Activated CD4-positive, alpha-beta T cell treated with anti-CD3 and anti-CD28 coated beads, Interleukin-2, amount 50 U/mL, for 4 hours (primary cell): ENCODE measurements around the gene SPATA6.
"Not testable (repeated sequence)": the region's sequence is repeated elsewhere in the genome, so short reads cannot be mapped to it uniquely, and the experiment has no call there.

Source experiments
- DNase-seq, 2 experiments: peaks; one replicate each; pipeline ENCODE4 v3.0.0-alpha.2; 2020

SPATA6 gene

DNA sequence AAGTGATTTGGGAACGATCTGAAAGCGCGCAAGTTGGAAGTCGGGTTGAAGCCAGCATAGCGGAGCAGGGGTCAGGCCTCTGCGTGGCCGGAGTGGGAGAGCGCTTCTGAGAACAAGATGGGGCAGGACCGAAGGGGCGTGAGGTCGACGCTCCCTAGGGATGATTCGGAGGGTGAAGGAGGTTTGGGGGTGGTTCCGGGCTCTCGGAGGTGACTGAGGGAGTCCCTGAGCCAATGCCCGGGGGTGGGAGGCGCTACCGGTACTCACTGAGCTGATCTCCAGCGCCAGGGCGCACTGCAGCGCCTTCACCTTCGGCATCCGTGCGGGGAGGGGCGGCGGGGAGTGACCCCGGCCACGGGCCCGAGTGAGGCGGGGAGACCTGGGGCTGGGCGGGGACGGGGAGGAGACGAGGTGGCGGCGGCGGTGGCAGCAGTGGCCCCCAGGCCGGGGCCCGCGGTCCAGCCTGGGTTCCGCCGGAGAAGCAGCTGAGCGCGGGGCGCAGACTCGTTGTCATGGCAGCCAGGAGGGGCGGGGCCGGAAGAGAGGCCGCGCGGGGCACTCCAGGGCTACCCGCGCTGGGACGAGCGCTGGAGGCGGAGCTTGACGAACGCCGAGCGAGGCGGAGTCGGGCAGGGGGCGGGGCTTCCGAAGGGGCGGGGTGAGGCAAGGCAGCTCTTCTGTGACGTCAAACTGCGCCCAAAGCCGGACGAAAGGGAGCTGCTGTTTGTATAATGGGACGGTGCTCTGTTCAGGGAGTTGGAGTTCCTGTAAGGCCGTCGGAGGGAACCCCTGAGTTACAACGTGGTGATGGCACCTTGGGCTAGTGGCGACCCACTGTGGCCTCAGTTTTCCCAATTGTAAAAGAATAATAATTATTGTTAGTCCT, at the start of gene SPATA6:
SPATA6 (minus strand) TSS at position 514 of the 886 bp plus-strand sequence; CDS start at position 318, 196 bp downstream.
- peak; percentile 93 to 95 for DNase-seq

DNA sequence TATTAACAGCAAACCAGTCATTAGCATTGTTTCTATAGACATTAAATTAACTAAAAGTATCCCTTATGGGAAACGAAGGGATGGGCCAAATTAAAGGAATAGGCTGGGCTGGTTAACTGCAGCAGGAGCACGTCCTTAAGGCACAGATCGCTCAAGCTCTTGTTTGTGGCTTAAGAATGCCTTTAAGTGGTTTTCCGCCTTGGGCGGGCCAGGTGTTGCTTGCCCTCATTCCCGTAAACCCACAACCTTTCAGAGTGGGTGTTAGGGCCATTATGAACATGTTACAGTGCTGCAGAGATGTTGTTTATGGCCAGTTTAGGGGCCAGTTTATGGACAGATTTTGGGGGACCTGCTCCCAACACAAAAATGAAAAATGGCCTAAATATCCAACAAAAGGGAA, 47.9 kb upstream of the SPATA6 start:
- DNase-seq: not testable (repeated sequence)

GRCh38 chr1:48506870-48507269, 34.9 kb upstream of the SPATA6 start:
- DNase-seq: no peak

DNA sequence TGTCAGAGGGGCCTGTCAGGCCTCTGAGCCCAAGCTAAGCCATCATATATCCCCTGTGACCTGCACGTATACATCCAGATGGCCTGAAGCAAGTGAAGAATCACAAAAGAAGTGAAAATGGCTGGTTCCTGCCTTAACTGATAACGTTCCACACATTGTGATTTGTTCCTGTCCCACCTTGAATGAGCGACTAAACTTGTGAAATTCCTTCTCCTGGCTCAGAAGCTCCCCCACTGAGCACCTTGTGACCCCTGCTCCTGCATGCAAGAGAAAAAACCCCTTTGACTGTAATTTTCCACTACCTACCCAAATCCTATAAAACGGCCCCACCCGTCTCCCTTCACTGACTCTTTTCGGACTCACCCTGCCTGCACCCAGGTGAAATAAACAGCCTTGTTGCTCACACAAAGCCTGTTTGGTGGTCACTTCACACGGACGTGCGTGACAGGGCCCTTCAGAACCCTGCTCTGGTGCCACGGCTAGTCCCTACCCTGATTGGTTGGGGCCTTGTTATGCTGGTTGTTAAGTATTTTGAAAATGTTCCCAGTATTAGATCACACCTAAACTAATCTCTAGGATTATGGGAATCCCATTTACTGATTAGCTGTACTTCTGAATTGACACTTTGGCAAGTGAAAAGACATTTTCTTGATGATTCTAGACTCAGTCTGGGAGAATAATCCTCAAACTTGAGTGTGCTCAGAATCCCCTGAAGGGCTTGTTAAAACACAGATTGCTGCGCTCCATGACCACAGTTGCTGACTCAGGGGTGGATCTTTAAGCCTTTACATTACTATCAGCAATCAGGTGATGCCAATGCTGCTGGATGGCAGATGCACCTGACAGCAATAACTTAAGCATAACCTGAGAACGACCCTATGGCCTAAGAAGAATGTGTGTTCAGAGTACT, 28.8 kb upstream of the SPATA6 start:
- no peak for DNase-seq

DNA sequence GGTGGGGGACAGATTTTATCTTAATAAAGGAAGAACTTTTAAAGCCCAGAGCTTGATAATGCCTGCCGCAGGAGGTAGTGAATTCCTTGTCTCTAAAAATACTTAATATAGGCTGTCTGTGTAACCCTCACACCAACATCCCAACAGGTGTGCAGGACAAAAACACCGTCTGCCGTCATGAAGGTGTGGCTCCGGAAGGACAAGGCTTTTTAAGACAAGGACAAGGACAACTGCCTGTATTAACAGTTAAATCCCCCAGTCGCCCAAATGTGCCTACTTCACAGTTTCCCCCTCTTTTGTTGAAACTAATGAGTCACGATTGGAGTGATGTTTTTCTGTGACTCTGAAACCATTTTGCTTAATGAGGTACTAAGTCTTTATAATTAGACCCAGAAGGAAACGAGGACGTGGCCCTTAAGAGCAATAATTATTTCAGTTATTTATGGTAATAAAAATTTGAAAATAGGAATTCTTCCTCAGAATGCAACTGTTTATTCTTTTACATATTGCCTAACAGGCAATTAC, 27.3 kb upstream of the SPATA6 start:
- DNase-seq: no peak

GRCh38 chr1:48498096-48498791, 26.2 kb upstream of the SPATA6 start:
- DNase-seq: peak; percentile 54 to 67

- DNase-seq: no peak
Measured at GRCh38 chr1:48495911-48496310, 23.9 kb upstream of the SPATA6 start.

DNA sequence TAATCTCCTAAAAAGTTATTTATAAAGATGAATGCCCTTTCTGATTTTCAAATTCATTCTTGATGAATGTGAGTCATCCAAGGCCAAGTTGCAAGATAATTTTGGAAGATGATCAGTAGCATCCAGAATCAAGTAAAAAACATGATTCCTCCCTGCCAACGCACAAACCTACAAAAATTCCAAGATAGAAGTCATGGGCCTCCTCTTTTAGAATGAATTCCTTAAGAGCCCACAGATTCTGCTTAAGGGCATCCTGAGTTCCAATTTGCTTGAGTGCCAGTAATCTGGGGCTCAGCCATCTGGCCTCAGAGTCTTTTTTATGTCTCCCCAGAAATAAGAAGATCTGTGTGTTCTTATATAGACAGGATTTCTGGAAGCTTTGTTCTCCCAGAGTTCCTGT, 23.2 kb upstream of the SPATA6 start:
- DNase-seq: no peak

GRCh38 chr1:48493970-48494769, 22.2 kb upstream of the SPATA6 start:
- no peak for DNase-seq

DNA sequence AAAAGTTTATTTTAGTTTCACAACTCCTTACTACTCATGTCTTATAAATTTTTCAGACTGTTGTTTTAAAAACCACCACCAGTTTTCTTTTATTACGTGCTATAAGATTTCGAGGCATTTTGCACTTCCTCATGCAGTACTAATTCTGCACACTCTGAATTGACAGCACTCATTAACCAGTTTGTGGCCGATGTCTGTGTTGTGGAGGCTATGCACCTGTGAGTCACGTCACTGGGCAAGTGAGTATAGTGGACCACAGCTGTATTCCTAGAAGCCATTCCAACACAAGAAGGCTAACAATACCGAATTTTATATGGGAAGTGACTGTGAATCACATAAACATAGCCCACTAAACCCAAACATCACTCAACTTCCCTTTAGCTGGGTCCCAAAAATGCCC, 21.0 kb upstream of the SPATA6 start:
- DNase-seq: no peak

DNA sequence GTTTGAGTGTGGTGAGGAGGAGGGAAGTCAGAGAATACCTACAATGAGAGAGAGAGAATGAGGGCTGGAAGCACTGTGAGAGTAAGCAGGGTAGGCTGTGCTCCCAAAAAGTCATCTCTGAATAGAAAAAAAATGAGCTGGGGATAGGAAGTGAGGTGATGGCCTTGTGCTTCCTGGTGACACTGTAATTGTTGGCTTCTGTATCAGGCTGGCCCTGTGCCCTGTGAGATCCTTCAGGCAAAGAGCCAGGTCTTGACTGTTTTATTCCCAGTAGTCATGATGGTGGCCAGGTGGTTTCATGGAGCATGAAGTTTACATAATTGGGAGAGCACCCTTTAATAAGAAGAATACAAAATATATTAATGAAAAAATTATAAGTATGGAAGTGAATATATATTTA, 20.4 kb upstream of the SPATA6 start:
- DNase-seq: no peak

- DNase-seq: no peak
Measured at GRCh38 chr1:48488721-48489120, 16.7 kb upstream of the SPATA6 start.

DNA sequence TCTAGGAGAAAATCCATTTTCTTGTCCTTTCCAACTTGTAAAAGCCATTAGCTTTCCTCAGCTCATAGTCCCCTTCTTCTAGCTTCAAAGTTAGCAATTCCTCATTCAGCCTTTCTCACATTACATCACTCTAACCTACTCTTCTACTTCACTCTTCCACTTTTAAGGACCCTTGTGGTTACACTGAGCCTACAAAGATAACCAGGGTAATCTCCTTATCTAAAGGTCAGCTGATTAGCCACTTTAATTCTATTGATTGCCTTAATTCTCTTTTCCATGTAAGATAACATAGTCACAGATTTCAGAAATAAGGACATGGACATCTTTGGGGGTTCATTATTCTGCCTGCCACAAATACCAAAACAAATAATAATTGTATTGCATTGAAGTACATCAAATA, 8.5 kb upstream of the SPATA6 start:
- DNase-seq: no peak

GRCh38 chr1:48480023-48480422, 8.0 kb upstream of the SPATA6 start:
- DNase-seq: not testable (repeated sequence)

- DNase-seq: no peak
Measured at GRCh38 chr1:48472638-48473037, 634 bp upstream of the SPATA6 start.

DNA sequence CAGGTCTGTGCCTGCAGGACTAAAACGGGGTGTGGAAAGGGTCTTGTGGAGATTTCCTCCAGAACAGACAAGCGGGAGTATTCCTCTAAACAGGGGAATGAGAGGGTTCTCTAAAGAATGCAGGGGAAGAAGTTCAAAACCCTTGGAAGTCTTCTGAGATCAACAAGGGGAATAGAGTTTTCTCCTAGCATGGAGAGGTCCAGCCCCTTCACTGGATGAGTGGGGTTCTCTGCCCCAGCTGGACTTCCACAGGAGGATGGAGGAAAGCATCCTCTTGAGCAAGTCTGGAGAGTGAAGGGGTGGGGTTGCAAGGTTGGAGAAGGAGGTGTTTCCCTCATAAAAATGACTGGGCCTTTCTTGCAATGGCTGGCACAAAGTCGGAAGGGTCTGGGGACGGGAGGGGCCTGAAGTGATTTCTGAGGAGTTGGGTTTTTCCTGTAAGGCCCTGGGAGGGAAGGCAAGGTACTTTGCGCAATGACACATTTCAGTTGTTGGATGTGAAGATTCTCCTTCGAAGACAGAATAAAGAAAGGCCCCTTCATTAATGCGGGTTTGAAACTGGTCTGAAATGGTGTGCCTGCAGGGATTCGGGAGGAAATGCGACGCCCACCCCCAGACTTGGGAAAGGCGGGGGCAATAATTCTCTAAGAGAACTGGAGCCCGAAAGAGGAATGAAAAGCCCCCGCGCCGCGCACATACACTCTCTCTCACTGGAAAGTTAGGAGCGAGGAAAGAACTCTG, 884 bp downstream of the SPATA6 start:
- DNase-seq: no peak

- DNase-seq: no peak
Measured at GRCh38 chr1:48470481-48470855, 1.5 kb downstream of the SPATA6 start.

GRCh38 chr1:48469616-48470480, 2.2 kb downstream of the SPATA6 start:
- DNase-seq: no peak

GRCh38 chr1:48466594-48466993, 5.4 kb downstream of the SPATA6 start:
- no peak for DNase-seq

DNA sequence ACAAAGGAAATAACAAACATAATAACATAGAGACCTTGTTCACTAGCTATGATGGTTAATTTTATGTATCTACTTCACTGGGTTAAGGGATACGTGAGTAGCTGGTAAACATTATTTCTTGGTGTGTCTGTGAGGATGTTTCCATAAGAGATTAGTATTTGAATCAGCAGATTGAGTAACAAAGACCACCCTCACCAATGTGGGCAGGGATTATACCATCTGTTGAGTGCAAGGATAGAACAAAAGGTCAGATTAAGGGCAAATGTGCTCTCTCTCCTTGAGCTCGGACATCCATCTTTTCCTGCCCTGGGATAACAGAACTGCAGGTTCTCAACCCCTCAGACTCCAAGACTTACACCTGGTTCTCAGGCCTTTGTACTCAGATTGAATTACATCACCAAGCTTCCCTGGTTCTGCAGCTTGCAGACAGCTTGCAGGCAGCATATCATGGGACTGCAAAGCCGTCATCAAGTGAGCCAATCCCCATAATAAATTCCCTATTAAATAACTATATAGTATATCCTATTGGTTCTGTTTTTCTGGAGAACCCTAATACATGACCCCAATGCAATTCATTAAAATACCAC, 9.2 kb downstream of the SPATA6 start:
- no peak for DNase-seq
